NCI-H82 treated with DMSO at 0.1 percent for 48 hours (cell line): ENCODE measurements around the gene TCEA2.

ENCODE experiments used
- DNase-seq: peaks from one replicate; lab custom pipeline; 2025; ENCODE audit not compliant: unreplicated experiment; lab: John Stamatoyannopoulos, UW

TCEA2 gene

GRCh38 chr20:64062596-64063388 lies at the start of gene TCEA2:
TSS of gene TCEA2 (plus strand) at chr20:64063198. CDS start at chr20:64063313, 115 bp downstream.
- peak; percentile 90 for DNase-seq

GRCh38 chr20:64015635-64016034 lies 47.4 kb upstream of the TCEA2 start:
- DNase-seq = no peak

- DNase-seq = no peak
Observed at GRCh38 chr20:64021124-64021975, 41.6 kb upstream of the TCEA2 start.

GRCh38 chr20:64022671-64023360 lies 40.2 kb upstream of the TCEA2 start:
- no peak for DNase-seq

GRCh38 chr20:64023361-64024140 lies 39.4 kb upstream of the TCEA2 start:
- no peak for DNase-seq

- no peak for DNase-seq
Observed at GRCh38 chr20:64024141-64024990, 38.6 kb upstream of the TCEA2 start.

GRCh38 chr20:64025101-64025825 lies 37.7 kb upstream of the TCEA2 start:
- DNase-seq = no peak

GRCh38 chr20:64025826-64026412 lies 37.1 kb upstream of the TCEA2 start:
- DNase-seq = no peak

- no peak for DNase-seq
Observed at GRCh38 chr20:64027981-64028685, 34.9 kb upstream of the TCEA2 start.

GRCh38 chr20:64029293-64030117 lies 33.5 kb upstream of the TCEA2 start:
- no peak for DNase-seq

GRCh38 chr20:64030371-64031134 lies 32.4 kb upstream of the TCEA2 start:
- DNase-seq = no peak

GRCh38 chr20:64031822-64032314 lies 31.1 kb upstream of the TCEA2 start:
- no peak for DNase-seq

GRCh38 chr20:64032706-64033624 lies 30.0 kb upstream of the TCEA2 start:
- DNase-seq = no peak

GRCh38 chr20:64033981-64034493 lies 29.0 kb upstream of the TCEA2 start:
- no peak for DNase-seq
